GM18861 (cell line): Measurements from ENCODE around the gene TTPAL.
"Not testable (repeated sequence)": the region's sequence is repeated elsewhere in the genome, so short reads cannot be mapped to it uniquely, and the experiment has no call there.

Experiments used
- ATAC-seq: cut with Tn5 transposase; IDR thresholded peaks from one replicate; pipeline ENCODE4 v1.9.1; 2021; ENCODE audit not compliant: unreplicated experiment

Gene TTPAL

GRCh38 chr20:44467289-44467883 lies 8.3 kb upstream of the TTPAL start:
- ATAC-seq: no peak

DNA sequence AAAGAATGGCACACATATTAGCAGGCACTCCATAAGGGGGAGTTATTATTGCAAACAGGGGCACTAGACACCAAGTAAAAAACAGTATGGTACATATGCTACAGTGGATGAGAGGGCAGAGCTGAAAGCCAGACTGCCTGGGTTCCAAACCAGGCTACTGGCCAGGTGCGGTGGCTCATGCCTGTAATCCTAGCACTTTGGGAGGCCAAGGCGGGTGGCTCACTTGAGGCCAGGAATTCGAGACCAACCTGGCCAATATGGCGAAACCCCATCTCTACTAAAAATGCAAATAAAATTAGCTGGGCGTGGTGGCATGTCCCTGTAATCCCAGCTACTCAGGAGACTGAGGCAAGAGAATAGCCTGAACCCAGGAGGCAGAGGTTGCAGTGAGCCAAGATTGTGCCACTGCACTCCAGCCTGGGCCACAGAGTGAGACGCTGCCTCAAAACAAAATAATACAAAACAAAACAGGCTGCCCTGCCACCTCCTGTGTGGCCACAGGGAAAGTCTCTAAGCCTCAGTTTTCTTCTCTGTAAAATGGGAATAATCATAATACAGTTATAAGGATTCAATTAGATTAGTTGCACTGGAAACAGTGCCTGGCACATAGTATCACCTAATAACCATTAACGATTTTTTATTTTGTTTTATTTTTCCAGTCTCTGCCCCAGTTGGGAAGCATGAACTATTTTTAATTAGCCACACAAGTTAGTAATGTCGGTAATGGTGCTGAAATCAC lies 7.5 kb upstream of the TTPAL start:
- ATAC-seq: no peak

DNA sequence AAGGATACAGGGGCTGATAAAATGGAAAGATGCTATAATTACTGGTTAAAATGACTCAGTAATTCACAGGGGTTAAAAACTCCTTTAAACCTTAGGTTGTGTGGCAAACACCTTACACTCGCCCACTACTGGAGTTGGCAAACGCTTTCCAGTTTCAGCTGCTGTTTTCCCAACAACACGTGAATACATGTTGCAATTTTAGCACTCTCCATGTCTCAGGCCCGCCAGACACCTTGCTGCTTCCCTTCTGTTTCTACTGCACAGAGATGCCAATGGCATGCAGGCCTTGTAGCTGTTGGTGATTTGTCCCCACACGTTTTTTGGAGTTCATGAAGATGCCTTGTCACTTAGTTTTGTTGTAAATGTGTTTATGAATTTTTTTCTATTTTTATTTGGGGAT lies 5.3 kb upstream of the TTPAL start:
- no peak for ATAC-seq

GRCh38 chr20:44471481-44471882 lies 4.2 kb upstream of the TTPAL start:
- ATAC-seq: no peak

DNA sequence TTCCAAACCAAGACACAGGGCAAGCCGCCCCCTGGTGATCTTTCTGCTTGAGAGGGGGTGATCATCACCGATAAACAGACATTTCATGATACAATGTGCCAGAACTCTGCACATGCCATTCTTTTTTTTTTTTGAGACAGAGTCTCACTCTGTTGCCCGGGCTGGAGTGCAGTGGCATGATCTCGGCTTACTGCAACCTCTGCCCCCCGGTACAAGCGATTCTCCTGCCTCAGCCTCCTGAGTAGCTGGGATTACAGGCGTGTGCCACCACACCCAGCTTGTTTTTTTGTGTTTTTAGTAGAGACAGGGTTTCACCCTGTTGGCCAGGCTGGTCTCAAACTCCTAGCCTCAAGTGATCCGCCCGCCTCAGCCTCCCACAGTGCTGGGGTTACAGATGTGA lies 3.4 kb upstream of the TTPAL start:
- not testable (repeated sequence) for ATAC-seq

DNA sequence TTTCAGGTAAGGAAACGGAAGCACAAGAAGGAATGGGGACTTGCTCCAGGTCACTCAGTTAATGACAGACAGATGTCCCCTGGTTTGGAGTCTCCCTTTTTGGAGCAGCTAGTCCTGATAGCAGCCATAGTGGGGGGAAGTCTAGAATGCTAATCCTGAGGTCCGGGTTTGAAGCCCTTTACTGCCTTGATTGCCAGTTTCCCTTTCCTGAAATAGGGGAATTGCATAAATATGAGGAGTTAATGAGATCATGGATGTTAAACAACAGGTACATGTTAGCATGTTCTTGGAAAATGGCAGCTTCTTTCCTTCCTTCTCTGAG lies 341 bp upstream of the TTPAL start:
- ATAC-seq: no peak

DNA sequence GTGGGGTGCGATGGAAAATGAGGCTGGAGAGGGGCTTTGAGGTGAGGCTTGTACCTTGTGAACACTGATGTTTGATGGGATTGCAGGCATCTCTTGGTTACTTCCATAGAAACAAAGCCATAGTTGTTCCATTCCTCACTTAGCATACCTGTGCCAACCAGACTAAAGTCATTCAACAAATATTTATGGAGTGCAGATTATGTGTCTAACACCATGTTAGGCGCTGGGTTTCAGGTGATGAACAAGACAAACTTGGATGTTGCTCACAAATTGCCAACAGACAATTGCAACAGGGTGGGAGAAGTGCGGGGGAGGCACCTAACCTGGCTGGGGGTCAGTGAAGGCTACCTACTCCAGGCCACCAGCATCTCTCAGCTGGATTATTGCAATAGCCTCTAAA lies 1.5 kb downstream of the TTPAL start:
- no peak for ATAC-seq

GRCh38 chr20:44478206-44478605 lies 2.5 kb downstream of the TTPAL start:
- ATAC-seq: no peak

DNA sequence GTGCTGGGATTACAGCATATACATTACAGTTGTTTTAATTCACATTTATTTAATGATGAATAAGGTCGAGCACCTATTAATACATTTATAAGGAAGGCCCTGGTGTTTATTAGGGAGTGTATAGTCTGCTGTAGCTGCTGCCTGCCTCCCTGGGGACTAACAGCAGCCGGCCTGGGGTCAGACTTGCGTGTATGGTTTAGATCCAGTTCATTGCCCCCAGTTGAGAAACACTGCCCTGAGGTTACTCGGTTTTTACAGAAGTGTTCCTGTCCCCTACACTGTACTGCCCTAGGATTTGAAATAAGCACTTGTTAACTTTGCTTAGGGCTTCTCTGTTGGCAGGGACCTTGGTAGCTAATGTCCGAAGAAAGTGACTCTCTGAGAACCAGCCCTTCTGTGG lies 4.0 kb downstream of the TTPAL start:
- ATAC-seq: no peak

- no peak for ATAC-seq
These were observed 4.4 kb downstream of the TTPAL start for GRCh38 chr20:44480097-44480496.

DNA sequence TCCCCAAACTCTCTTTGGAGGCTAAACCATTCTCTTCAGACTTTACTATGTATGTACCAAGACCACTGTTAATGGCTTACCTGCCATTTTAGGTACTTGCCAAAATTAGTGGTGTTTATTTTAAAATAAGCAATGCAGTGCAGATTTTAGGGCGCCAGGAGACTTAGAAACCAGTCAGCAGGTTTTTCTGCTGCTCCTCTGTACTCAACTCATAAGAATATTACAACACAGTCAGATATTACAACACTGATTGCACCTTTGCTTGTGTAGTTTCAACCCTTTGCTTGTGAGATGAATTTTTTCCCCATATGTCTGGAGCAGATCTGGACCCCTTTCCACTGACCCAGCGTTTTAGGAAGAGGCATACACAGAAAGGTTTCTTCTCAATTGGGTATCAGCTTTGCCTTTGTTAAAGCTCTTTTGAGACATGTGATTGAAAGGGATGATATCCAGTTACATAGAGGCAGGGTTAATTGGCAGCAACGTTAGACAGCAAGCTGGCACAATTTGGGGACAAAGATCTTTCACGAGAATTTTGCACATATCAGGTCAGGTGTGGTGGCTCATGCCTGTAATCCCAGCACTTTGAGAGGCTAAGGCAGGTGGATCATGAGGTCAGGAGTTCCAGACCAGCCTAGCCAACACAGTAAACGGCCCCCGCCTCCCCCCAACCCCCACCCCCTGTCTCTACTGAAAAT lies 6.2 kb downstream of the TTPAL start:
- ATAC-seq: no peak

DNA sequence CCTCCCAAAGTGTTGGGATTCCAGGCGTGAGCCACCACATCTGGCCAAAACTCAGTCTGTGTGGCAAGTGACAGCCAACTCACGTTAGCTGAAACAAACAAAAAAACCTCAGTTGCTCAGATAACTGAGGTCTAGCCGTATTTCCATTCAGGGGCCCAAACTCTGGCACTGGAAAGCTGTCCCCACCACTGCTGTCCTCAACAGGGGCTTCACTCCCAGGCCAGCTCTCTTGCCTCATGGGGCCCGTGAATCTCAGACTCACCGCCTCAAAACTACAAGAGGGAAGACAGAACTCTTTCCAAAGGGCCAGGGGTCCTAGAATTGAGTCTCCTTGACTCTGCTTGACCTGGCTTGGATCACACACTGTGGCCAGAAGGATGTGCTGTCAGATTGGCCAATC lies 7.4 kb downstream of the TTPAL start:
- no peak for ATAC-seq

DNA sequence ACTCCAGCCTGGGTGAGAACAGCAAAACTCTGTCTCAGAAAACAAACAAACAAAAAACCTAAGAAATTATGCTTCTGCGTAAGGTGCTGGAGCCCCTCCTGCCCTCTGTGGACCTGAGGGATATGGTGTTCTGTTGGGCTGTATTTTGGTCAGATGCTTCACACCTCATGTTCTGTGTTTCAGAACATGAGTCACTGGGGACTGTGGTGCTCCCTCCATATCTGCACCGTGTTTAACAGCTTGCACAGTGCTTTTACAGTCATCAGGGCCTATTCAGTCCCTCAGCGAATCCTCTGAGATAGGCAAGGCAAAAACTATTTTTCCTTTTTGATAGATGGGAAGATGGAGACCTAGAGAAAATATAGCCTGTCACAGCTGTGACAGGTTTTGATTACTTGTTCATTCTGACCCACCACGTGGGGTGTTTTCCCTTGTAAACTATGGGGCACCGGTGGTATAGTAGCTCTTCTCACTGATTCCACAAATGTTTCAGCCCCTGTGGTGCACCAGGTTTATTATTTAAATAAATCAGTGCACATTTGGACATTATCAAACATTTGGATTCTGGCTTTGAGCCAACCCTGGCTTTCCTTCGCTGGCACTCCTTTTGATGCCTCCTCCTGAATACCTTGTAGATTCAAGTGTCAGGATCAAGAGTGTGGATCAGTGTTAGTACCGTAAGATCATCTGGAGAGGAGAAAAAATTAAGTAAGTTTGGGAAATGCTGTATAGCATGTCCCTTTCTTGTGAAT lies 9.6 kb downstream of the TTPAL start:
- no peak for ATAC-seq

- no peak for ATAC-seq
These were observed 10.1 kb downstream of the TTPAL start for GRCh38 chr20:44485830-44486198.

GRCh38 chr20:44488551-44488950 lies 12.9 kb downstream of the TTPAL start:
- no peak for ATAC-seq

GRCh38 chr20:44489223-44489622 lies 13.5 kb downstream of the TTPAL start:
- no peak for ATAC-seq

DNA sequence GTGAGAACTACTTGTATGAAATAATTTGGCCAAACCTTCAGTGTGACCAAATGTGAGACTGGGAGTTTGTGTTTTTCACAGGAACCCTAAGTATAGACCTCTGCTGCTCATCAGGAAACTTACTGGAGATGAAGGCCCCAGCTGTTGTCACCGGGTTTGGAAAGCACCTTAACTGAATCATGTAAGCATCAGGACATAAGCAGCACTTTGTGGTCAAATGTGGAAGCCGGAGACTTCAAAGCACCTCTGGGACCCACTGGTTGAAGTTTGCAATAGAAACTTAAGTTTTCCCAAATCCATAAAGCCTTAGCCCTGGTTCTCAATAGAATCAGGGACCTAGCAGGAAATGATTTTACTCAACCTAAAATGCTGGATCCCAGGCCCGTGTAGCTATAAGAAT lies 14.3 kb downstream of the TTPAL start:
- ATAC-seq: no peak

- no peak for ATAC-seq
These were observed 16.1 kb downstream of the TTPAL start for GRCh38 chr20:44491635-44492395.

GRCh38 chr20:44494266-44494665 lies 18.6 kb downstream of the TTPAL start:
- ATAC-seq: no peak

DNA sequence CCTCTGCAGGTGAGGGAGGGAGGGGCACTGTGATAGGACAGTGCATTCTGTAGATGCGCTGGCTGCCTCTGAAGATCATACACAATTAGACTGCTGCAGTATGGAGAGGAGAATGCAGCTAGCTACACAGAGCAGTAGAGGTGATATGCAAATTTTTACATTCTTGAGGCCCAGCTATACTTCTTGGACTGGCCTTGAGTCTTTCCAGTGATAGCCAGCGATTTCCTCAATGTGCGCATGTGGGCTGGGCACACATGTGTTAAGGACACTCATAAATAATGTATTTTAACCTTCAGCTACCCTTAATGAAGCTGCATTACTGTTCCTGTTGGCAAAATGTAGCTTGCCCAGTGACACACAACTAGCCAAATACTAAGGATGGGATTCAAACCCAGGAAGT lies 19.0 kb downstream of the TTPAL start:
- no peak for ATAC-seq

GRCh38 chr20:44495257-44495656 lies 19.6 kb downstream of the TTPAL start:
- no peak for ATAC-seq
